GM12878 (cell line): ENCODE data around the gene CDH8. TPM values are rescaled to one million over a fixed set of nuclear protein-coding genes. Genes with fewer than 3 reads are reported as not detected.

Experiments used
- ATAC-seq: fragments of 200-7000 bp; cut with Tn5 transposase; 3 replicates; pipeline ENCODE4 v1.9.1; 2020; ENCODE audit warnings: mild to moderate bottlenecking, moderate library complexity
- BruUV-seq: library from RNA; stranded (reverse); fragments of 400-500 nt; replicated peaks from 2 replicates; lab custom pipeline; 2021; lab: Mats Ljungman, UMichigan
- CTCF ChIA-PET: fragments of 300-600 bp; sonication (Branson Sonifier 250); formaldehyde crosslinking; extraction: SDS; loops from one replicate; lab custom pipeline; 2021; ENCODE audit warnings: inconsistent platforms; lab: Yijun Ruan, JAX
- POLR2A ChIA-PET: fragments of 350-600 bp; formaldehyde crosslinking; extraction: SDS; loops from one replicate; lab custom pipeline; 2021; ENCODE audit warnings: inconsistent platforms; lab: Charles Lee
- RAD21 ChIA-PET: fragments of 300-600 bp; sonication (Branson Sonifier 250); formaldehyde crosslinking; loops from one replicate; lab custom pipeline; 2023; ENCODE audit warnings: antibody characterized with exemption; ENCODE audit not compliant: unreplicated experiment; lab: Charles Lee
- SMC1A ChIA-PET: fragments of 300-600 bp; sonication (Branson Sonifier 250); formaldehyde crosslinking; loops from one replicate; lab custom pipeline; 2023; ENCODE audit not compliant: unreplicated experiment, uncharacterized antibody; lab: Charles Lee
- DNase-seq: peaks from one replicate; pipeline ENCODE4 v3.0.0-alpha.2; 2011; ENCODE audit warnings: low read depth, low spot score
- FAIRE-seq: peaks from 3 replicates; lab custom pipeline; 2011; peaks lifted over from hg19 to GRCh38; lab: Jason Lieb, UNC
- H2AFZ ChIP-seq: 2 replicates; pipeline ENCODE4 v1.6.0; 2011; ENCODE audit warnings: low read depth, low read length, control low read depth; ENCODE audit not compliant: control insufficient read depth
- H3K27ac ChIP-seq: 2 replicates; pipeline ENCODE4 v1.5.1; 2011; ENCODE audit warnings: control low read depth; ENCODE audit not compliant: control insufficient read depth, insufficient read depth
- H3K27me3 ChIP-seq, 2 experiments: replicated peaks in 1 of 2; 2 replicates each; pipeline versions ENCODE4 v1.6.0 to v1.6.1; 2011; ENCODE audit warnings: low read length in 1 of 2; ENCODE audit not compliant: control insufficient read depth in 2 of 2, insufficient read depth in 2 of 2
- H3K36me3 ChIP-seq, 2 experiments: 2 replicates each; pipeline ENCODE4 v1.5.1; 2011; ENCODE audit warnings: low read length in 1 of 2; ENCODE audit not compliant: control insufficient read depth in 2 of 2, insufficient read depth in 2 of 2
- H3K4me1 ChIP-seq: 2 replicates; pipeline ENCODE4 v1.6.1; 2011; ENCODE audit warnings: mild to moderate bottlenecking, low read length, moderate library complexity, mixed read lengths; ENCODE audit not compliant: control insufficient read depth, insufficient read depth
- H3K4me2 ChIP-seq: 2 replicates; pipeline ENCODE4 v1.6.0; 2011; ENCODE audit warnings: control low read depth; ENCODE audit not compliant: control insufficient read depth, insufficient read depth
- H3K4me3 ChIP-seq: fragments of 200-600 bp; sonication (generic); 2 replicates; pipeline ENCODE4 v1.5.1; 2016
- H3K79me2 ChIP-seq: 2 replicates; pipeline ENCODE4 v1.6.0; 2011; ENCODE audit warnings: low read length; ENCODE audit not compliant: control insufficient read depth, insufficient read depth
- H3K9ac ChIP-seq: 2 replicates; pipeline ENCODE4 v1.8.0; 2011; ENCODE audit warnings: low read length, control low read depth, mixed read lengths; ENCODE audit not compliant: control insufficient read depth, insufficient read depth
- H3K9me3 ChIP-seq: replicated peaks from 3 replicates; pipeline ENCODE4 v1.5.1; 2011; ENCODE audit warnings: mild to moderate bottlenecking, low read length; ENCODE audit not compliant: control insufficient read depth, insufficient read depth
- H4K20me1 ChIP-seq: 2 replicates; pipeline ENCODE4 v1.6.0; 2011; ENCODE audit not compliant: control insufficient read depth, insufficient read depth
- FOXM1 ChIP-seq: IDR thresholded peaks from 2 replicates; pipeline ENCODE4 v1.6.1; 2012; ENCODE audit warnings: low read depth, mild to moderate bottlenecking, inconsistent platforms, low read length, moderate library complexity
- HCFC1 ChIP-seq: fragments of 150-350 bp; IDR thresholded peaks from 2 replicates; pipeline ENCODE4 v1.6.1; 2014; ENCODE audit warnings: low read length
- HDAC6 ChIP-seq: fragments of 200-600 bp; sonication (generic); IDR thresholded peaks from one replicate; pipeline ENCODE4 v1.8.0; 2017; ENCODE audit warnings: antibody characterized with exemption; ENCODE audit not compliant: unreplicated experiment
- NKRF ChIP-seq: fragments of 450-650 bp; conservative IDR thresholded peaks from 2 replicates; pipeline ENCODE4 v1.6.1; 2017; ENCODE audit warnings: mild to moderate bottlenecking, moderate library complexity
- SIX5 ChIP-seq: IDR thresholded peaks from 2 replicates; pipeline ENCODE4 v1.6.1; 2011; ENCODE audit warnings: mild to moderate bottlenecking, low read depth, low read length, moderate library complexity; ENCODE audit not compliant: severe bottlenecking
- TCF3 ChIP-seq: IDR thresholded peaks from 2 replicates; pipeline ENCODE4 v1.6.1; 2012; ENCODE audit warnings: low read depth, mild to moderate bottlenecking, low read length, borderline replicate concordance; ENCODE audit not compliant: insufficient read depth
- ZNF24 ChIP-seq: fragments of 450-650 bp; IDR thresholded peaks from 2 replicates; pipeline ENCODE4 v1.6.1; 2017; ENCODE audit warnings: antibody characterized with exemption, mild to moderate bottlenecking
- WGBS: methylation state at CpG from one replicate; pipeline ENCODE4 v1.1.6; 2016; ENCODE audit warnings: low lambda C conversion rate; ENCODE audit not compliant: insufficient replicate concordance, insufficient coverage; ENCODE audit errors: missing lambda C conversion rate; 5-methylcytosine and 5-hydroxymethylcytosine counted together
- in situ Hi-C: fragments of 300-500 bp; cut with MboI; formaldehyde crosslinking; loops from 9 replicates; pipeline ENCODE4 v1.14.3; 2018; ENCODE audit warnings: mixed read lengths
- intact Hi-C: fragments of 100-400 bp; cut with micrococcal nuclease; formaldehyde crosslinking; loops from one replicate; pipeline ENCODE4 v1.14.2; 2022; ENCODE audit not compliant: unreplicated experiment
- polyA plus RNA-seq, 11 experiments: library from polyadenylated mRNA; depleted of rRNA in 4 of 11; unstranded in 6 of 11; stranded (reverse) in 5 of 11; fragments of >200 nt; fragmentation: Nextera tagmentation in 4 of 11; fragmentation: Illumina TruSeq in 1 of 11; extraction: Ambion mirVana in 4 of 11; extraction: Trizol in 1 of 11; gene quantifications; 1 replicate in 1 of 11; 2 replicates in 10 of 11; pipeline versions ENCODE4 v1.2.1 to v1.2.3, GENCODE V29; 2011 to 2016; ENCODE audit warnings: inconsistent platforms in 2 of 11, missing spikeins in 2 of 11, low read depth in 1 of 11
- total RNA-seq, 4 experiments: library from RNA; depleted of rRNA in 3 of 4; stranded (reverse); fragments of >200 nt in 3 of 4; fragmentation: Illumina TruSeq in 1 of 4; extraction: Trizol in 1 of 4; gene quantifications; 2 replicates each; pipeline versions ENCODE4 v1.2.1 to v1.2.3, GENCODE V29; 2013 to 2021
- TF ChIP-seq, protein P1 (sequence below): fragments of 450-650 bp; IDR thresholded peaks from 2 replicates; pipeline ENCODE4 v1.6.1; 2017; ENCODE audit warnings: mild to moderate bottlenecking, low read depth, inconsistent platforms; ENCODE audit not compliant: poor library complexity, severe bottlenecking
- TF ChIP-seq, protein P2 (sequence below): fragments of 450-650 bp; formaldehyde crosslinking; IDR thresholded peaks from 2 replicates; pipeline ENCODE4 v1.5.0; 2022; ENCODE audit warnings: mild to moderate bottlenecking, missing genetic modification characterization

The CDH8 gene
- total and polyA plus RNA-seq, 10 of the 15 experiments (the other 5 are each of a cell fraction or from before 2014, with no cell fraction given), result 0.13 to 0.68 (median 0.25) TPM; not detected in 3

- Histone ChIP-seq H3K4me3 (no peak overlapping the region), H2AFZ (no peak overlapping the region), H3K36me3 (no peaks in the 10 kb centered on the region), H3K27me3 (no peaks in the 10 kb centered on the region), H3K27ac (no peak overlapping the region), H3K4me1 (no peaks in the 10 kb centered on the region), H3K4me2 (no peak overlapping the region), H3K9ac (no peak overlapping the region), H4K20me1 (no peaks in the 10 kb centered on the region), H3K9me3 (no peaks in the 10 kb centered on the region), H3K79me2 (no peaks in the 10 kb centered on the region)
- BruUV-seq, result no TSS peak
- in situ Hi-C loops, result no loop called here
- ChIA-PET POLR2A (no interaction called here), SMC1A (no interaction called here), CTCF (no interaction called here), RAD21 (no interaction called here)
- TF ChIP-seq HCFC1, result no peak
- TF ChIP-seq, protein P1, sequence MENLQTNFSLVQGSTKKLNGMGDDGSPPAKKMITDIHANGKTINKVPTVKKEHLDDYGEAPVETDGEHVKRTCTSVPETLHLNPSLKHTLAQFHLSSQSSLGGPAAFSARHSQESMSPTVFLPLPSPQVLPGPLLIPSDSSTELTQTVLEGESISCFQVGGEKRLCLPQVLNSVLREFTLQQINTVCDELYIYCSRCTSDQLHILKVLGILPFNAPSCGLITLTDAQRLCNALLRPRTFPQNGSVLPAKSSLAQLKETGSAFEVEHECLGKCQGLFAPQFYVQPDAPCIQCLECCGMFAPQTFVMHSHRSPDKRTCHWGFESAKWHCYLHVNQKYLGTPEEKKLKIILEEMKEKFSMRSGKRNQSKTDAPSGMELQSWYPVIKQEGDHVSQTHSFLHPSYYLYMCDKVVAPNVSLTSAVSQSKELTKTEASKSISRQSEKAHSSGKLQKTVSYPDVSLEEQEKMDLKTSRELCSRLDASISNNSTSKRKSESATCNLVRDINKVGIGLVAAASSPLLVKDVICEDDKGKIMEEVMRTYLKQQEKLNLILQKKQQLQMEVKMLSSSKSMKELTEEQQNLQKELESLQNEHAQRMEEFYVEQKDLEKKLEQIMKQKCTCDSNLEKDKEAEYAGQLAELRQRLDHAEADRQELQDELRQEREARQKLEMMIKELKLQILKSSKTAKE, result no peak
- no peak for TF ChIP-seq SIX5
- no peak for TF ChIP-seq ZNF24
- TF ChIP-seq NKRF, result no peak
- TF ChIP-seq HDAC6, result no peak
- TF ChIP-seq FOXM1, result no peak
- TF ChIP-seq, protein P2, sequence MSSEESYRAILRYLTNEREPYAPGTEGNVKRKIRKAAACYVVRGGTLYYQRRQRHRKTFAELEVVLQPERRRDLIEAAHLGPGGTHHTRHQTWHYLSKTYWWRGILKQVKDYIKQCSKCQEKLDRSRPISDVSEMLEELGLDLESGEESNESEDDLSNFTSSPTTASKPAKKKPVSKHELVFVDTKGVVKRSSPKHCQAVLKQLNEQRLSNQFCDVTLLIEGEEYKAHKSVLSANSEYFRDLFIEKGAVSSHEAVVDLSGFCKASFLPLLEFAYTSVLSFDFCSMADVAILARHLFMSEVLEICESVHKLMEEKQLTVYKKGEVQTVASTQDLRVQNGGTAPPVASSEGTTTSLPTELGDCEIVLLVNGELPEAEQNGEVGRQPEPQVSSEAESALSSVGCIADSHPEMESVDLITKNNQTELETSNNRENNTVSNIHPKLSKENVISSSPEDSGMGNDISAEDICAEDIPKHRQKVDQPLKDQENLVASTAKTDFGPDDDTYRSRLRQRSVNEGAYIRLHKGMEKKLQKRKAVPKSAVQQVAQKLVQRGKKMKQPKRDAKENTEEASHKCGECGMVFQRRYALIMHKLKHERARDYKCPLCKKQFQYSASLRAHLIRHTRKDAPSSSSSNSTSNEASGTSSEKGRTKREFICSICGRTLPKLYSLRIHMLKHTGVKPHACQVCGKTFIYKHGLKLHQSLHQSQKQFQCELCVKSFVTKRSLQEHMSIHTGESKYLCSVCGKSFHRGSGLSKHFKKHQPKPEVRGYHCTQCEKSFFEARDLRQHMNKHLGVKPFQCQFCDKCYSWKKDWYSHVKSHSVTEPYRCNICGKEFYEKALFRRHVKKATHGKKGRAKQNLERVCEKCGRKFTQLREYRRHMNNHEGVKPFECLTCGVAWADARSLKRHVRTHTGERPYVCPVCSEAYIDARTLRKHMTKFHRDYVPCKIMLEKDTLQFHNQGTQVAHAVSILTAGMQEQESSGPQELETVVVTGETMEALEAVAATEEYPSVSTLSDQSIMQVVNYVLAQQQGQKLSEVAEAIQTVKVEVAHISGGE (CRISPR knock-in tag), result no peak
- TF ChIP-seq TCF3, result no peak
- DNase-seq, result no peak
- intact Hi-C loops, result no loop called here
- no peak for ATAC-seq
- WGBS, result 0% methylated on average over 2 of the region's 2 CpGs
- FAIRE-seq, result no peak
Measured at GRCh38 chr16:61842666-61843065, 193.6 kb downstream of the CDH8 start.
